Peyer's patch (tissue), 4 donors: ENCODE results near the gene GRM1.

Source experiments
- POLR2A ChIP-seq, 2 donors: fragments of 450-650 bp; IDR thresholded peaks; one replicate each; pipeline ENCODE4 v1.5.1; 2017; ENCODE audit warnings: antibody characterized with exemption in 2 of 2, mild to moderate bottlenecking in 2 of 2, moderate library complexity in 2 of 2
- TF ChIP-seq, protein P1 (sequence below), 6 experiments: fragments of 450-650 bp in 4 of 6; fragments of 200-600 bp in 2 of 6; sonication (generic) in 1 of 6; IDR thresholded peaks; one replicate each; pipeline ENCODE4 v1.5.1; 2017 to 2019; ENCODE audit warnings: antibody characterized with exemption in 6 of 6, mild to moderate bottlenecking in 3 of 6, moderate library complexity in 1 of 6

DNA sequence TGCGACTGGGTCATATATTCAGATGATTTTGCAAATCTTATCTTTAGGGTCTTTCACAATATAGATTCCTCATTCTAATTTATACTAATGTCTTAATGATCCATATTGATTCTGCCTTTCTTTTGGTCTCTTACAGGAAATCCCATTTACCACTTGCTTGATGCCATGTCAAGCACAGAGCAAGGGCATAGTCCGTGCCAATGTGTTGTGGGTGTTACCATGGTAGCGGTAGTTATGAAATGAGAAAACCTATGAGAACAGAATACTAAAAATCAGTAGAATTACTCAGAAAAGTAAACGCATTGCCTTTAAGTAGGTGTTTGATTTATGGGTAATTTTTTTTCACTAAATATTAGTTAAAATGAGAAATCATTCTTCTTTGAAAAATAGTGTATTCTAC lies 360.9 kb downstream of the GRM1 start:
- TF ChIP-seq, protein P1, sequence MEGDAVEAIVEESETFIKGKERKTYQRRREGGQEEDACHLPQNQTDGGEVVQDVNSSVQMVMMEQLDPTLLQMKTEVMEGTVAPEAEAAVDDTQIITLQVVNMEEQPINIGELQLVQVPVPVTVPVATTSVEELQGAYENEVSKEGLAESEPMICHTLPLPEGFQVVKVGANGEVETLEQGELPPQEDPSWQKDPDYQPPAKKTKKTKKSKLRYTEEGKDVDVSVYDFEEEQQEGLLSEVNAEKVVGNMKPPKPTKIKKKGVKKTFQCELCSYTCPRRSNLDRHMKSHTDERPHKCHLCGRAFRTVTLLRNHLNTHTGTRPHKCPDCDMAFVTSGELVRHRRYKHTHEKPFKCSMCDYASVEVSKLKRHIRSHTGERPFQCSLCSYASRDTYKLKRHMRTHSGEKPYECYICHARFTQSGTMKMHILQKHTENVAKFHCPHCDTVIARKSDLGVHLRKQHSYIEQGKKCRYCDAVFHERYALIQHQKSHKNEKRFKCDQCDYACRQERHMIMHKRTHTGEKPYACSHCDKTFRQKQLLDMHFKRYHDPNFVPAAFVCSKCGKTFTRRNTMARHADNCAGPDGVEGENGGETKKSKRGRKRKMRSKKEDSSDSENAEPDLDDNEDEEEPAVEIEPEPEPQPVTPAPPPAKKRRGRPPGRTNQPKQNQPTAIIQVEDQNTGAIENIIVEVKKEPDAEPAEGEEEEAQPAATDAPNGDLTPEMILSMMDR (IDR thresholded peaks at IDR 0.05), result no peak
- no peak for TF ChIP-seq POLR2A (IDR thresholded peaks at IDR 0.05)
